PC-9 (cell line): ENCODE results near the gene JARID2.

Experiments
- EZH2 ChIP-seq: fragments of 200-600 bp; sonication (generic); IDR thresholded peaks from 2 replicates; pipeline ENCODE4 v1.8.0; 2017; ENCODE audit warnings: antibody characterized with exemption, low read depth
- TF ChIP-seq, protein P1 (sequence below): fragments of 200-600 bp; sonication (generic); conservative IDR thresholded peaks from 2 replicates; pipeline ENCODE4 v1.6.1; 2017; ENCODE audit warnings: mixed run types, antibody characterized with exemption, mild to moderate bottlenecking, moderate library complexity

DNA sequence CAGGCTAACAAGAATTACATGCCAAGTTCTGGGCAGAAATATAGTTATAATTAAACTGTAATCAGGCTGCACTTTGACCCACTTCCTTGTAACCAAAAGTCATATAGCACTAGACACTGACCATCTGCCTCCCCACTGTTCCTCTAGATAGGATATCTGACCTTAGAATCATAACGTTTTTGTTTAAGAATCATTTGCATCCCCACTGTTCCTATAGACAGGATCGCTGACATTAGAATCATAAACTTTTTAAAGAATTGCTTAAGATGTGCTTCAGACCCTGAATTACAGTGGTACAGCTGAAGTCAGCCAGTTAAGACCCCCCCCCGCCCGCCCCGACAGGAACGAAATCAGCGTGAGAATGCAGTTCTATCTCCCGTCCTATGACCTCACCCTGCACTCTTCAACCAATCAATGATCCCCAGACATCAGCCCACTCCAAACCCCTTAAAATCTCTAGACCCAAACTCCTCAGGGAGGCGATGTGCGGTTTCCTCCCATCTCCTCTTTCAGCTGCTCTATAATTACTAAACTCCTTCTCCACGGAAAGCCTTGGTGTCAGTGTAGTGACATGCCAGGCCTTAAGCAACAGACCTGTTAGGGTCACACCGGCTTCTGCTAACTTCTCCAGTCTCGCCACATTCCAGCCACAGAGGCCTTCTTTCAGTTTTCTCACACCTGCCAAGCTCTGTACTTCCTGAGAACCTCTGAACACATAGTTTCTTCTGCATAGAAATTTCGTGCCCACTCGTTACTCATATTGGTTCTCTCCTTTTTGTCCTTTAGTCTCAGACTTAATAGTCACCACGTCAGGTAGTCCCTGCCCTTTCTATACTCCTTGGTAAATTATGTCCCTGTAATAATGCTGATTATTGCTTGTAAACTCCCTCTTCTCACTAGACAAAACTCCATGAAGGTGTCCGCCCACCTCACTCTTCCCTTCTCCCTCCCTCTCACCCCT, 323.4 kb downstream of the JARID2 start:
- TF ChIP-seq, protein P1, sequence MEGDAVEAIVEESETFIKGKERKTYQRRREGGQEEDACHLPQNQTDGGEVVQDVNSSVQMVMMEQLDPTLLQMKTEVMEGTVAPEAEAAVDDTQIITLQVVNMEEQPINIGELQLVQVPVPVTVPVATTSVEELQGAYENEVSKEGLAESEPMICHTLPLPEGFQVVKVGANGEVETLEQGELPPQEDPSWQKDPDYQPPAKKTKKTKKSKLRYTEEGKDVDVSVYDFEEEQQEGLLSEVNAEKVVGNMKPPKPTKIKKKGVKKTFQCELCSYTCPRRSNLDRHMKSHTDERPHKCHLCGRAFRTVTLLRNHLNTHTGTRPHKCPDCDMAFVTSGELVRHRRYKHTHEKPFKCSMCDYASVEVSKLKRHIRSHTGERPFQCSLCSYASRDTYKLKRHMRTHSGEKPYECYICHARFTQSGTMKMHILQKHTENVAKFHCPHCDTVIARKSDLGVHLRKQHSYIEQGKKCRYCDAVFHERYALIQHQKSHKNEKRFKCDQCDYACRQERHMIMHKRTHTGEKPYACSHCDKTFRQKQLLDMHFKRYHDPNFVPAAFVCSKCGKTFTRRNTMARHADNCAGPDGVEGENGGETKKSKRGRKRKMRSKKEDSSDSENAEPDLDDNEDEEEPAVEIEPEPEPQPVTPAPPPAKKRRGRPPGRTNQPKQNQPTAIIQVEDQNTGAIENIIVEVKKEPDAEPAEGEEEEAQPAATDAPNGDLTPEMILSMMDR = no peak
- TF ChIP-seq EZH2 = no peak
